Caco-2 (cell line): ENCODE measurements around the gene GPX2. TPM values are rescaled to one million over a fixed set of nuclear protein-coding genes. Genes with fewer than 3 reads are reported as not detected.

Experiments
- BruUV-seq: library from RNA; stranded (reverse); fragments of 400-500 nt; replicated peaks from 2 replicates; lab custom pipeline; 2021; lab: Mats Ljungman, UMichigan
- CTCF ChIA-PET: fragments of 300-600 bp; sonication (Branson Sonifier 250); formaldehyde crosslinking; loops from one replicate; lab custom pipeline; 2022; ENCODE audit warnings: antibody characterized with exemption; lab: Charles Lee
- POLR2A ChIA-PET: fragments of 300-600 bp; sonication (Branson Sonifier 250); formaldehyde crosslinking; loops from one replicate; lab custom pipeline; 2022; ENCODE audit warnings: antibody characterized with exemption; lab: Charles Lee
- DNase-seq, 2 experiments: peaks; one replicate each; pipeline versions ENCODE4 v3.0.0 to v3.0.0-alpha.2; 2020 to 2022
- H3K27me3 ChIP-seq: replicated peaks from 2 replicates; pipeline ENCODE4 v1.6.0; 2011; ENCODE audit warnings: low read length; ENCODE audit not compliant: control insufficient read depth, insufficient read depth
- H3K36me3 ChIP-seq: 2 replicates; pipeline ENCODE4 v1.5.1; 2011; ENCODE audit warnings: low read length; ENCODE audit not compliant: control insufficient read depth, insufficient read depth
- H3K4me1 ChIP-seq: fragments of 250-450 bp; sonication (Bioruptor Pico); 2 replicates; pipeline ENCODE4 v1.5.1; 2020; ENCODE audit warnings: mild to moderate bottlenecking
- H3K4me3 ChIP-seq: 2 replicates; pipeline ENCODE4 v1.5.1; 2011; ENCODE audit warnings: low read depth, mild to moderate bottlenecking, control low read depth, low read length
- H3K9me3 ChIP-seq: fragments of 250-450 bp; sonication (Bioruptor Pico); 2 replicates; pipeline ENCODE4 v1.5.1; 2020; ENCODE audit warnings: mild to moderate bottlenecking, moderate library complexity
- H3K27ac Mint-ChIP-seq: one replicate; pipeline ENCODE4 v1.8.0; 2022; ENCODE audit warnings: mixed read lengths; ENCODE audit not compliant: unreplicated experiment
- H3K27me3 Mint-ChIP-seq: one replicate; pipeline ENCODE4 v1.8.0; 2022; ENCODE audit warnings: mixed read lengths; ENCODE audit not compliant: insufficient read depth, unreplicated experiment
- H3K36me3 Mint-ChIP-seq: one replicate; pipeline ENCODE4 v1.8.0; 2022; ENCODE audit warnings: mild to moderate bottlenecking, mixed read lengths; ENCODE audit not compliant: insufficient read depth, unreplicated experiment
- H3K4me1 Mint-ChIP-seq: one replicate; pipeline ENCODE4 v1.8.0; 2022; ENCODE audit warnings: low read depth, mixed read lengths; ENCODE audit not compliant: unreplicated experiment
- H3K4me3 Mint-ChIP-seq: one replicate; pipeline ENCODE4 v1.8.0; 2022; ENCODE audit warnings: mild to moderate bottlenecking, moderate library complexity, mixed read lengths; ENCODE audit not compliant: unreplicated experiment
- H3K9me3 Mint-ChIP-seq: one replicate; pipeline ENCODE4 v1.8.0; 2022; ENCODE audit warnings: mixed read lengths; ENCODE audit not compliant: unreplicated experiment
- CTCF ChIP-seq, 2 experiments: fragments of 200-600 bp in 1 of 2; IDR thresholded peaks; 1 replicate in 1 of 2; 2 replicates in 1 of 2; pipeline versions ENCODE4 v1.5.1 to v1.8.0; 2011 to 2022; ENCODE audit warnings: antibody characterized with exemption in 1 of 2, control low read depth in 1 of 2, inconsistent platforms in 1 of 2, low read depth in 1 of 2, low read length in 1 of 2, mild to moderate bottlenecking in 1 of 2, moderate library complexity in 1 of 2; ENCODE audit not compliant: insufficient read depth in 1 of 2, severe bottlenecking in 1 of 2, unreplicated experiment in 1 of 2
- intact Hi-C: fragments of 100-400 bp; cut with micrococcal nuclease; formaldehyde crosslinking; loops from one replicate; pipeline ENCODE4 v1.10.0; 2022; ENCODE audit not compliant: unreplicated experiment
- total RNA-seq: library from RNA; stranded (reverse); gene quantifications from 2 replicates; pipeline ENCODE4 v1.2.3, GENCODE V29; 2022

Gene GPX2
- total RNA-seq, 1 experiment from 2014 or later = 48.1 TPM

- Histone ChIP-seq H3K36me3 (peaks cover 2% of the 10 kb centered on the region; the same call in 1 of the 2 replicates), H3K27me3 (no peaks in the 10 kb centered on the region), H3K9me3 (no peaks in the 10 kb centered on the region), H3K4me3 (no peak overlapping the region), H3K4me1 (peaks cover 23% of the 10 kb centered on the region)
- Mint-ChIP-seq H3K27me3 (no peaks in the 10 kb centered on the region), H3K4me3 (no peak overlapping the region), H3K36me3 (peaks cover 75% of the 10 kb centered on the region), H3K4me1 (peaks cover 30% of the 10 kb centered on the region), H3K9me3 (no peaks in the 10 kb centered on the region), H3K27ac (no peak overlapping the region)
- ChIA-PET POLR2A (no interaction called here), CTCF (no interaction called here)
- intact Hi-C loops = no loop called here
- no peak for DNase-seq
- no peak for TF ChIP-seq CTCF (IDR thresholded peaks at IDR 0.05; ENCODE audit: insufficient read depth in 1 of 2, low read depth in 1 of 2, low read length in 1 of 2, severe bottlenecking in 1 of 2, unreplicated experiment in 1 of 2)
- BruUV-seq = no TSS peak
Measured at GRCh38 chr14:64946310-64947045, 3.9 kb upstream of the GPX2 start.

GRCh38 chr14:64945431-64946178 lies 3.1 kb upstream of the GPX2 start:
- TF ChIP-seq CTCF (IDR thresholded peaks at IDR 0.05; ENCODE audit: insufficient read depth in 1 of 2, low read depth in 1 of 2, low read length in 1 of 2, severe bottlenecking in 1 of 2, unreplicated experiment in 1 of 2) = no peak
- Histone ChIP-seq H3K36me3 (peaks cover 4% of the 10 kb centered on the region; the same call in 1 of the 2 replicates), H3K4me3 (no peak overlapping the region), H3K9me3 (no peaks in the 10 kb centered on the region), H3K4me1 (peaks cover 32% of the 10 kb centered on the region), H3K27me3 (no peaks in the 10 kb centered on the region)
- Mint-ChIP-seq H3K27ac (no peak overlapping the region), H3K36me3 (peaks cover 75% of the 10 kb centered on the region), H3K4me3 (no peak overlapping the region), H3K27me3 (no peaks in the 10 kb centered on the region), H3K9me3 (no peaks in the 10 kb centered on the region), H3K4me1 (peaks cover 36% of the 10 kb centered on the region)
- intact Hi-C loops = no loop called here
- no TSS peak for BruUV-seq
- CTCF ChIA-PET = no interaction called here
- DNase-seq = no peak
- POLR2A ChIA-PET = no interaction called here

- no peak overlapping the region for H3K27ac Mint-ChIP-seq
- BruUV-seq = no TSS peak
- no peaks in the 10 kb centered on the region for H3K27me3 Mint-ChIP-seq
- H3K4me1 Mint-ChIP-seq = peaks cover 44% of the 10 kb centered on the region
- Histone ChIP-seq H3K4me3 (no peak overlapping the region), H3K36me3 (peaks cover 4% of the 10 kb centered on the region; the same call in 1 of the 2 replicates), H3K27me3 (no peaks in the 10 kb centered on the region), H3K4me1 (peaks cover 40% of the 10 kb centered on the region), H3K9me3 (no peaks in the 10 kb centered on the region)
- DNase-seq = no peak
- H3K36me3 Mint-ChIP-seq = peaks cover 72% of the 10 kb centered on the region
- intact Hi-C loops = no loop called here
- ChIA-PET POLR2A (no interaction called here), CTCF (interaction anchor here (0.6 kb wide), 2 partner anchors 27 to 158 kb away, joined by 3 to 5 read pairs; partner anchors contain the start of gene MAX)
- no peak overlapping the region for H3K4me3 Mint-ChIP-seq
- no peak for TF ChIP-seq CTCF (IDR thresholded peaks at IDR 0.05; ENCODE audit: insufficient read depth in 1 of 2, low read depth in 1 of 2, low read length in 1 of 2, severe bottlenecking in 1 of 2, unreplicated experiment in 1 of 2)
- no peaks in the 10 kb centered on the region for H3K9me3 Mint-ChIP-seq
Measured at GRCh38 chr14:64944861-64945260, 2.3 kb upstream of the GPX2 start.
